Measurements from ENCODE around the gene LSM4.

- TF ChIP-seq YY1 (IDR thresholded peaks at IDR 0.05; ENCODE audit: insufficient read depth, insufficient read length) (no peak), SUZ12 (IDR thresholded peaks at IDR 0.05; ENCODE audit: extremely low read depth, insufficient read depth, insufficient read length) (no peak), ZNF274 (IDR thresholded peaks at IDR 0.05; ENCODE audit: low read depth, low read length) (no peak)
Observed at GRCh38 chr19:18326772-18327171, 3.9 kb upstream of the LSM4 start.
